Stomach (tissue), 9 donors: ENCODE results near the gene ING2. TPM values are rescaled to one million over a fixed set of nuclear protein-coding genes. Genes with fewer than 3 reads are reported as not detected.
"Not testable (repeated sequence)": the region's sequence is repeated elsewhere in the genome, so short reads cannot be mapped to it uniquely, and the experiment has no call there.

Experiments used
- DNase-seq, 2 donors: peaks; one replicate each; pipeline versions ENCODE4 v3.0.0 to v3.0.0-alpha.2; 2013 to 2019
- H3K27ac ChIP-seq, 5 donors: fragments of 200-600 bp in 4 of 5; sonication (generic) in 4 of 5; one replicate each; pipeline ENCODE4 v1.5.1; 2013 to 2019; ENCODE audit warnings: mild to moderate bottlenecking in 1 of 5, moderate library complexity in 1 of 5
- H3K27me3 ChIP-seq, 3 donors: fragments of 200-600 bp; sonication (generic); one replicate each; pipeline ENCODE4 v1.5.1; 2017 to 2019; ENCODE audit warnings: mixed run types in 1 of 3
- H3K36me3 ChIP-seq, 4 donors: fragments of 200-600 bp; sonication (generic); 1 replicate in 3 of 4; 2 replicates in 1 of 4; pipeline ENCODE4 v1.5.1; 2016 to 2019
- H3K4me1 ChIP-seq, 4 donors: fragments of 200-600 bp; sonication (generic); one replicate each; pipeline ENCODE4 v1.5.1; 2016 to 2019
- H3K4me3 ChIP-seq, 4 donors: fragments of 200-600 bp; sonication (generic) in 3 of 4; one replicate each; pipeline ENCODE4 v1.5.1; 2016 to 2019; ENCODE audit warnings: mild to moderate bottlenecking in 1 of 4
- H3K9me3 ChIP-seq, 4 donors: fragments of 200-600 bp; sonication (generic); one replicate each; pipeline ENCODE4 v1.5.1; 2016 to 2019
- CTCF ChIP-seq, 7 experiments: fragments of 450-650 bp in 4 of 7; fragments of 200-600 bp in 3 of 7; sonication (generic) in 3 of 7; IDR thresholded peaks; one replicate each; pipeline ENCODE4 v1.5.1; 2016 to 2019; ENCODE audit warnings: antibody characterized with exemption in 7 of 7, control low read depth in 2 of 7, mild to moderate bottlenecking in 1 of 7
- EP300 ChIP-seq: sonication (generic); formaldehyde crosslinking; IDR thresholded peaks from one replicate; pipeline ENCODE4 v1.6.1; 2017; ENCODE audit warnings: antibody characterized with exemption
- POLR2A ChIP-seq, 4 donors: fragments of 450-650 bp; IDR thresholded peaks; one replicate each; pipeline ENCODE4 v1.6.1; 2016; ENCODE audit warnings: antibody characterized with exemption in 4 of 4, control low read depth in 2 of 4, mild to moderate bottlenecking in 1 of 4, moderate library complexity in 1 of 4
- POLR2AphosphoS5 ChIP-seq, 3 donors: sonication (generic); formaldehyde crosslinking; IDR thresholded peaks; one replicate each; pipeline ENCODE4 v1.6.1; 2016; ENCODE audit warnings: antibody characterized with exemption in 3 of 3
- WGBS, 5 donors: extraction: QIAGEN DNeasy Blood & Tissue Kit in 3 of 5; methylation state at CpG; one replicate each; pipeline versions ENCODE4 v1.1.5 to v1.1.7; 2013 to 2018; 5-methylcytosine and 5-hydroxymethylcytosine counted together
- intact Hi-C: fragments of 100-400 bp; cut with DNase I; formaldehyde crosslinking; loops from one replicate; pipeline ENCODE4 v1.15.1; 2023; ENCODE audit warnings: low total_unique reads
- polyA plus RNA-seq, 3 donors: library from polyadenylated mRNA; stranded (reverse); fragments of 200-250 nt; gene quantifications; one replicate each; pipeline ENCODE4 v1.2.3, GENCODE V29; 2013
- total RNA-seq, 5 donors: library from RNA; depleted of rRNA; stranded (reverse); fragments of >200 nt; gene quantifications; one replicate each; pipeline versions ENCODE4 v1.1.0 to v1.2.3, GENCODE V29; 2014 to 2016
- donor health status: healthy with polysubstance abuse.
- donor health status: Bipolar disorder and iron deficiency.
- donor health status: healthy.

Gene ING2
- total and polyA plus RNA-seq, 8 donors: 0.45 to 15.2 (median 8.1) TPM

- Histone ChIP-seq H3K36me3 (no peaks in the 10 kb centered on the region), H3K27me3 (no peaks in the 10 kb centered on the region), H3K4me3 (no peak overlapping the region), H3K9me3 (no peaks in the 10 kb centered on the region), H3K4me1 (no peaks in the 10 kb centered on the region), H3K27ac (no peak overlapping the region)
- WGBS, 5 donors: 74 to 87% (median 81%) methylated on average over 18 of the region's 18 CpGs
- DNase-seq: peak in 1 of 2 donors; percentile 22
- intact Hi-C loops: no loop called here
- TF ChIP-seq EP300 (no peak), CTCF (IDR thresholded peaks at IDR 0.05) (no peak), POLR2A (IDR thresholded peaks at IDR 0.05) (no peak), POLR2AphosphoS5 (IDR thresholded peaks at IDR 0.05) (no peak)
Measured at GRCh38 chr4:183552274-183553146, 47.7 kb downstream of the ING2 start.

- DNase-seq, H3K4me3 ChIP-seq, H3K27ac ChIP-seq, intact Hi-C loops, H3K9me3 ChIP-seq, H3K36me3 ChIP-seq, H3K4me1 ChIP-seq, H3K27me3 ChIP-seq: not testable (repeated sequence)
- WGBS, 5 donors: 0% methylated on average over 1 of the region's 1 CpG; no CpG with 5 or more reads in 4 of the 5 donors
Measured at GRCh38 chr4:183553147-183553478, 48.3 kb downstream of the ING2 start.

- TF ChIP-seq POLR2A (IDR thresholded peaks at IDR 0.05) (no peak), POLR2AphosphoS5 (IDR thresholded peaks at IDR 0.05) (no peak), CTCF (IDR thresholded peaks at IDR 0.05) (no peak), EP300 (no peak)
- intact Hi-C loops: no loop called here
Measured at GRCh38 chr4:183553601-183554345, 48.9 kb downstream of the ING2 start.

GRCh38 chr4:183554346-183554686 is 49.5 kb downstream of the ING2 start:
- 62 to 78% (median 68%) methylated on average over 6 of the region's 6 CpGs for WGBS, 5 donors
- TF ChIP-seq CTCF (IDR thresholded peaks at IDR 0.05) (no peak), POLR2A (IDR thresholded peaks at IDR 0.05) (no peak), EP300 (no peak), POLR2AphosphoS5 (IDR thresholded peaks at IDR 0.05) (no peak)
- no peaks in the 10 kb centered on the region for H3K27me3 ChIP-seq
- H3K9me3 ChIP-seq: no peaks in the 10 kb centered on the region
- no peaks in the 10 kb centered on the region for H3K4me1 ChIP-seq
- no peak overlapping the region for H3K4me3 ChIP-seq
- no peak overlapping the region for H3K27ac ChIP-seq
- intact Hi-C loops: no loop called here
- no peak for DNase-seq
- no peaks in the 10 kb centered on the region for H3K36me3 ChIP-seq

More at GRCh38 chr4:183553601-183554345, 48.9 kb downstream of the ING2 start:
- H3K36me3 ChIP-seq: no peaks in the 10 kb centered on the region
- no peak for DNase-seq
- no peak overlapping the region for H3K4me3 ChIP-seq
- no peaks in the 10 kb centered on the region for H3K9me3 ChIP-seq
- no peaks in the 10 kb centered on the region for H3K4me1 ChIP-seq
- no peaks in the 10 kb centered on the region for H3K27me3 ChIP-seq
- 73 to 94% (median 87%) methylated on average over 5 of the region's 5 CpGs for WGBS, 5 donors
- no peak overlapping the region for H3K27ac ChIP-seq
